NCI-H510A (cell line): ENCODE data around the gene ORAI3.
"Not testable (repeated sequence)": the region's sequence is repeated elsewhere in the genome, so short reads cannot be mapped to it uniquely, and the experiment has no call there.

ENCODE experiments used
- DNase-seq: peaks from one replicate; lab custom pipeline; 2025; lab: John Stamatoyannopoulos, UW

The ORAI3 gene

GRCh38 chr16:30924076-30924912 lies 24.6 kb upstream of the ORAI3 start:
- DNase-seq = no peak

- DNase-seq = no peak
Measured at GRCh38 chr16:30924913-30925631, 23.8 kb upstream of the ORAI3 start.

- no peak for DNase-seq
Measured at GRCh38 chr16:30925632-30925987, 23.3 kb upstream of the ORAI3 start.

GRCh38 chr16:30925995-30926811 lies 22.7 kb upstream of the ORAI3 start:
- no peak for DNase-seq

- DNase-seq = no peak
Measured at GRCh38 chr16:30926937-30927788, 21.7 kb upstream of the ORAI3 start.

GRCh38 chr16:30927789-30928378 lies 21.0 kb upstream of the ORAI3 start:
- DNase-seq = peak; percentile 80

GRCh38 chr16:30928390-30928789 lies 20.5 kb upstream of the ORAI3 start:
- no peak for DNase-seq

GRCh38 chr16:30929167-30929566 lies 19.7 kb upstream of the ORAI3 start:
- no peak for DNase-seq

- DNase-seq = no peak
Measured at GRCh38 chr16:30930160-30930571, 18.7 kb upstream of the ORAI3 start.

- DNase-seq = no peak
Measured at GRCh38 chr16:30931068-30931650, 17.7 kb upstream of the ORAI3 start.

- DNase-seq = no peak
Measured at GRCh38 chr16:30934827-30935557, 13.9 kb upstream of the ORAI3 start.

- no peak for DNase-seq
Measured at GRCh38 chr16:30937692-30938091, 11.2 kb upstream of the ORAI3 start.

- DNase-seq = not testable (repeated sequence)
Measured at GRCh38 chr16:30939571-30939970, 9.3 kb upstream of the ORAI3 start.

- peak; percentile 49 for DNase-seq
Measured at GRCh38 chr16:30941600-30942425, 7.1 kb upstream of the ORAI3 start.

- no peak for DNase-seq
Measured at GRCh38 chr16:30942426-30942806, 6.5 kb upstream of the ORAI3 start.

- DNase-seq = no peak
Measured at GRCh38 chr16:30944352-30944751, 4.5 kb upstream of the ORAI3 start.

GRCh38 chr16:30946671-30947540 lies 2.0 kb upstream of the ORAI3 start:
- no peak for DNase-seq

GRCh38 chr16:30947541-30947858 lies 1.4 kb upstream of the ORAI3 start:
- no peak for DNase-seq
